Stimulated activated CD8-positive, alpha-beta memory T cell treated with anti-CD3 and anti-CD28 coated beads, Interleukin-7, amount 100 ng/mL, for 4 hours (primary cell): ENCODE data around the gene MLLT10.

Experiments
- DNase-seq, 2 donors: peaks; one replicate each; pipeline ENCODE4 v3.0.0-alpha.2; 2020; ENCODE audit warnings: low read depth in 2 of 2

Gene MLLT10

DNA sequence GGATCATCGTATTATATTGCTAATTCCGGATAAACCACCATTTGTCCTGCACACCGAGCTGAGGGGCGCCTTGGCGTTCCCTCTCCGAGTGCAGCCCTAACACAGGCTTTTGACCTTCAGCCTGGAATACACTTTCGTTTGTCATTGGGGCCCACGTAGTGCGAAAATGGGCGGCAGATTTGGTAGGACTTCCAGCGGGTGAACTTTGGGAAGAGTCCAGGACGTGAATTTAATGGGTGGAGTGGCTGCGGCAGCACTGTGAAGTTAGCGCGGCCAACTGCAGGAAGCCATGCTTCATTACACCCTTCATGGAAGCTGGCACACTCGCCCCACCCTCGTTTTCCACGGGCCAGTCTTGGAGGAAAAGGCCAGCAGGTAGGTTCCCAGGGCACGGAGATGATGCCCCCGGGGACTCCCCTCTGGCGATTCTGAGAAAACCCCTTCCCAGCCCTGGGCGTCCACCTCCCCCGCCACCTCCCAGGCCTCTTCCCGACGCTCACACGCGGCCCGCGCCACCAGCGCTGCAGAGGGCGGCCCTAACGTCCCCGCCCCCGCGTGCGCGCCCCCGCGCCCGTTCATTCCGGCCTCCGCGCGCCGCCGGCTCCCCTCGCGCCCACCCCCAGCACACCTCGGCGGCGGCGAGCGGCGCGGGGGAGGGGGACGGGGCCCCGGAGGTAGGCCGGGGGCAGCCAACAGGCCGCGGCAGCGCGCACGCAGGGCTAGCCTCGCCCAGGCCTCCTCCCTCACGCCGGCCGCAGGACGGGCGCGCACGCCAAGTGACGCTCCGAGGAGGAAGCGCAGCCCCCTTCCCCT lies at the start of gene MLLT10:
TSS of gene MLLT10 (plus strand) at position 766 of the 813 bp plus-strand sequence. CDS start 413 bp downstream, outside the sequence.
- DNase-seq: peak; percentile 79 to 92

DNA sequence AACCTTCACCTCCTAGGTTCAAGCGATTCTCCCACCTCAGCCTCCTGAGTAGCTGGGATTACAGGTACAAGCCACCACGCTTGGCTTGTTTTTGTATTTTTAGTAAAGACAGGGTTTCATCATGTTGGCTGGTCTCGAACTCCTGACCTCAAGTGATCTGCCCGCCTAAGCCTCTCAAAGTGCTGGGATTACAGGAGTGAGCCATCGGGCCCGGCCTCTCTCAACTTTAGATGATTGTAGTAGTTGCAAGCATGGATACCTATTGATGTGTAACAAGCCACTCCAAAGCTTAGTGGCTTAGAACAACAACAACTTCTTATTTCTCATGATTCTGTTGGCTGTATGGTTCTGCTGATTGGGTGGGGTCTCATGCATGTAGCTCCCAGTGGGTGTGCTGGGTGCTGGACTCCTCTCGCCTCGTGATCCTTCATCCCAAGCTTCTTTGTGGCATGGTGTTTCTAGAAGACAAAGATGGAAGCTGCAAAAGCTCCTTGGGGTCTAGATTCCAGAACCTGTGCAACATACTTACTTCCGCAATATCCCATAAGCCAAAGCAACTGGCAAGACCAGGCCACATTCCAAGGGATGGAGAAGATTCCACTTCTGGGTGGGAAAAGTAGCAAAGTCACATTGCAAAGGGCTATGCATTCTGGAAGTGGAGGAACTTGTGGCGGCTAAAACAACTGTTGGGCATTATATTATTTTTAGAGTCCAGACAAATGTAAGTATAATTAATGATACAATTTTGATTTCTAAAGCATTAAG lies 46.4 kb upstream of the MLLT10 start:
- no peak for DNase-seq

DNA sequence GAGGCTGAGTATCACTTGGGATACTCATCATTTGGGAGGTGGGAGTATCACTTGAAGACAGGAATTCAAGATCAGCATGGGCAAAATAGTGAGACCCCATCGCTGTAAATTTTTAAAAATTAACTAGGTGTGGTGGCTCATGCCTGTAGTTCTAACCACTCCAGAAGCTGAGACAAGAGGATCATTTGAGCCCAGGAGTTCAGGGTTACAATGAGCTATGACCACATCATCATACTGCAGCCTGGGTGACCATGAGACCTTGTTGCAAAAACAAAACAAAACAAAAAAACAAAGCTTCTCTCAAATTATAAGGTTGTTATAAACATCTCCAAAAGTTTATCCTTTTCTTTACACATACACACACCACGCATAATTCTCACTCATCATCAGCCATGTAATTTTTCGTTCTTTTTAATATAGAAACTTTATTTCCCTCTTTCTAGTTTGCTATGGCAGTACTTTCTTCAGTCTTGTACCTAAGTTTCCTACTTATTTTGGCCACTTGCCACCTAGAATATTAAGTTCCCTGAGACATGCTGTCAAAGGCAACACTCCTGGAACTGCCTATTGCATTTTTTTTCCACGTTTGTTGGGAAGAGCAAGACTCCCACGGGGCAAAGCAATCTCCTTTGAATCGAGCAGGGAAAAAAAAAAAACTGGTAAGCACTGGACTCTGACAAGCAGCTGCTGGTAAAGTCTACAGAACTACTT lies 45.6 kb upstream of the MLLT10 start:
- DNase-seq: no peak

DNA sequence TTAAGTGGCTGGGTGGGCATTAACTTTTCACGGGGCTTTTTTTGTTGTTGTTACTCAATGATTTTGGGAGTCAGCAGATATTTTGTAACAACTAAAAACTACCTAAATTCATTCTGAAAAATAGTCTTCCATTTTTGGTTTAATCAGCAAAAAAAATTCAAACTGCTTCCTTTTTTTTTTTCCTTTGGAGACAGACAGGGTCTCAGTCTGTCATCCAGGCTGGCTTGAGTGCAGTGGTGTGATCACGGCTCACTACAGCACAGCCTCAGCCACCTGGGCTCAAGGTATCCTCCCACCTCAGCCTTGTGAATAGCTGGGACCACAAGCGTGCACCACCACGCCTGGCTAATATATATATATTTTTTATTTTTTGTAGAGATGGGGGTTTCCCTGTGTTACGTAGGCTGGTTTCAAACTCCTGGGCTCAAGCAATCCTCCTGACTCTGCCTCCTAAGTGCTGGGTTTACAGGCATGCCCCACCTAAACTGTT lies 45.0 kb upstream of the MLLT10 start:
- no peak for DNase-seq

DNA sequence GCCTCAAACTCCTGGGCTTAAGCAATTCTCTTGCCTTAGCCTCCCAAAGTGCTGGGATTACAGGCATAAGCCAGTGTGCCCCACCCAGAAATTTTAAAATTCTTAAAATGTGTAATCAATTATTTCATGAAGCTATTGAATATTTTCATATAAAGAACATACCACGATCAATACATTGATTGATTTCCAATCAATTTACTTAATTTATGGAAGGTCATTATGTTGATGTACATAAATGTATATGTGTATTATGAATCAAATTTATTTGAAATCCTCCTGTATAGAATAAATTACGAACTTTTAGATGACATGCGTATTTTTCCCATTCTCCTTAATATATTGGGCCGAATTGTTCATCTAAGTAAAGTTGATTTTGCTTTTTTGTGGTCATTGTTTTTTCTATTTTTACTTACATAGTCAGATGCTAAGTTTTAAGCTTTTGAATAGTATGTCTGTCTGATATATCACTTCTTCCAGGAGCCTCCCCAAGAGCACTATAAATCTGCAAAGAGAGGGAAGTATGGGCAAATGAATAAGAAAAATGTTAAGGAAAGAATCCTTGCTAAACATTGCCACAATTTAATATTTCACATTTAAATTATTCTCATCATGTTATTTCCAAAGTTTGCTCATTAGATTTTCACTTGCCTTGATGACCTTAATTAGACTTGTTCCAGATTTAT lies 43.9 kb upstream of the MLLT10 start:
- no peak for DNase-seq

DNA sequence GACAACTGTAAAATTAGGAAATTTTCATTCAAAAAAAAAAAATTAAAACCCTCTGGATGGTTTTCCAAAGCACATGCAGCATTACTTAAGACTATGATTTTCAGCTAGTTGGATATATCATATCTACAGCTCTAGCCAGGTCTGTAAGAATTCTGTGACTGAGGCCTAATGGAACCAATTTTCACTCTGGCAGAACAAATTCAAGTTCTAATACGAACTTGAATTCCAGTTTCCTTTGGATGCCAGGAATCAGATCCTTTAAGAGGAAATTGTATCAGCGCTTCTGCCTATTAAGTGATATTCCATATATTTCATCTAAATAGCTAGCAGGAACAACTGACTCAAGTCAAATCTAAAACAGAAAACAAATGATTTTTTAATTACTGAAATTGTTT lies 43.3 kb upstream of the MLLT10 start:
- DNase-seq: no peak

DNA sequence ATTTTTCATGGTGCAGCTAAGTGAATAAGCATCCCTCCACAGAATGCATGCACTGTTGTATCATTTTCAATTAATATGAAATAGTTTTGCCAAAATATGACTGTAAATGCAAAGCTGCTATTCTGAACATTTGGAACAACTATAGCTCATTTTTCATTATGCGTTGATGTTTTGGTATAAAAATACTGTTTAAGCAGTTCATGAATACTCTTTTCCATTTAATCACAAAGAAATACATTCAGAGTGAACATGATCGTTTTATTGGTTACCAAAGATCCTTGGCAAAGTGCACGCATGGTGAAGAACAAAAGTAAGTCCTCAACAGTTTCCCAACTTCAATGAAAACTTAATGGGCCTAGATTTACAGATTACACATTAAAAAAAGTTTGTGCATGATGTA lies 41.6 kb upstream of the MLLT10 start:
- no peak for DNase-seq

DNA sequence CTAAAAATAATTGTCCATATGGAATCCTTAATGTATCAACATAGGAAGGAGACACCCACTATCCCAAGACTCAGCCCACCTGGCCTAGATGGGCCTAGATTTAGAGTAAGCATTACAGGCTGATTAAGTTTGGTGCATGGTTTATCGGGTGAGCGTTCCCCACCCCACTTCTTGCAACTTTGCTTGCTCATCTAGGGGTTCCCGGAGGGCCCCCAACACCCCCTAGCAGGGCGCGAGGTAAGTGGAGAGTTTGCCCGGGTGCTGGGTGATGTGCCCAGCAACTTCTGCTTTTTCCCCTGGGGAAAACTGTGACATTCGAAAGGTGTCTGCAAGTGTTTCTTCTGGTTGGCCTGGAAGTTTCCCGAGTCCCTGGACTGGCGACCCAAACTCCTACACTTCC lies 40.2 kb upstream of the MLLT10 start:
- no peak for DNase-seq

DNA sequence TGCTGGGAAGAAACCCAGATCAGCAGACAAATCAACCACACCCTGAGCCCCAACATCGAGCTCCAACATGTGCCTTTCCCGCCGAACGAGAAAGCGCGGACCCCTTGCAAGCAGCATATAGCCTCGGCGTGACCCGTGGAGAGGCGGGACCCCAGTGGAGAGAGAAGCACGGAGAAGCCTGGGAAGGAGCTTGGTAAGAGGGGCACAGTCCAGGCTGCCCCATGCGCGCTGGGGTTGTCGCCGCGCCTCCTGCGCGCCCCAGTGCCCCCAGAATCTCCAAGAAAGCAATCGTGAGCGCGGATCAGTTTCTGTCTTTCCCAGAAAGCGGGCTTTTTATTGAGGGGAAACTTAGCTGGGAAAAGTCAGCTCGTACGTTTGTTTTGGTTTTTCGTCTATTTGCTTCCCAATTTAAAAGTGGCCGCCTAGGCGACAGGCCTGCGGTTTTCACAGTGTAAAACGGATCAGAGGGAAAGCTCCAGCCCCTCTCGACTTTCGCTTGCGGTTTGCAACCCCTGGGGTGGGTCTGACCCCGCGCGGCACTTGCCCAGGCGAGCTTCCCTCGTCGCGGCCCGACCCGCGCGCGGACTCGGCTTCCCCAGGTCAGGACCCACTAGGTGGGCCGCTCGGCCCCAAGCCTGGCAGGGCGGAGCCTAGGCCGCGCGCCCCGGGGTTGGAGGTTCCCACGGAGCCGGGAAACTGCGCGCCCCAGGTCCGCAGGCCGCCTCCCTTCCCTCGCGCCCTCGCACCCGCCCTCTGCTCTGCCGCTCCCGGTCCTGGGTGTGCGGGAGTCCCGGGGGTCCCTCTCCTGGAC lies 39.6 kb upstream of the MLLT10 start:
- no peak for DNase-seq

DNA sequence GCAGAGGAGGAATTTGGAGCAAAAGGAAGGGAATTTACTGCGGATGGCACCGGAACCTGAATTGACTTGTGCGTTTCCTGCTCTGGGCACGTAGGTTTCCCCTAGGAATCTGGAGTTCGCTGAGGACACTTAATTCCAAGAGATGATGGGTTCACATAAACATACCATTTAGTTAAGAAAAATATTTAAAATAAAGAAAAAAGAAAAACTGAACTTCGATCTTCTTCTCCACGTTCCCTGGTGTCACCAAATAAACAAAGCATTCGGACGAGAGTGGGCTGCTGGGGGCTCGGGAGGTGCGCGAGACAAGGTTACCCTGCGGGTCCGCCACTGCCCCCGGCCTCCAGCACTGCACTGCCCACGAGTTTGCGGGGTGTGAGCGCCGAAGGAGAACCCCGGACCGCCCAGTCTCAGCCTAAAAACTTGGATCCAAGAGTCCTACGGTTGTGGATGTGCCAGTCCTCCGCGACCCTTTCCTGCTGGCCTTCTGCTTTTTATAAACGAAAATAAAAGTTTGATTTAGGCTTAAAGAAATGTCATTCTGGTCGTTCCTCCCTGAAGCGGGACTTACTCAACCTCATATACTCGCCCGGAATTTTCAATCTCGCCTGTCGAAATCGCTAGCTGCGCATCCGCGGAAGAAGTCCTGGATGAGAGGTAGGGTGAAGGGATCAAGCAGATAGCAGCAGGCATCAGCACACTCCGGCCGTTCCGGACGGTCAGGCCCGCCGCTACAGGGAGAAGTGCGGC lies 38.9 kb upstream of the MLLT10 start:
- DNase-seq: no peak

DNA sequence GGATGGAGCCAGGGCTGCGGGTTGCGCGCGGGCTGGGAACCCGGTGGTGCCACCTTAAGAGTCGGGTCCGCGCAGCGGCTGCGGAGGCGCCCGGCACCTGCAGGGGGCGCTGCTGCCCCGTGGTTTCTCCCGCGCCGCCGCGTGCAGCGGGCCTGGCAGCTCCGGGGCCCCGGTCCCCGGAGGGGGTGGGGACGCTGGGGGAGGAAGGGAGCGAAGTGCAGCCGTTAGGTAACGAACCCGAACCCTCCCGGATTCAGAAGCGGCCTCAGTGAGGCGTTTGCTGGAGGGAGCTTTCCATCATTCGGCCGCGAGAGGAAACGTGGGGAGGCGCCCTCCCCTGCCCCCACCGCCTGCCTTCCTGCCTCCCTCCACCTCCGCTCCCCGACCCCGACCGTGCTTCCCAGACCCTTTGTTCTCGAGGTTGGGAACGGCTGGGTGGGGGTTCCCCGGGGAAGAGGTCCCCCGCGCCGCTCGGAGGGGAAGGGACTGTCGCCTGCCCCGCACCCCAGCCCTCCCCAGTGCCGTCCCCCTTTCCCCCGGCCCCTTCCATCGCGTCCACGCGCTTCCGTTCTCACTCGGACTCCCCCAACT lies 38.2 kb upstream of the MLLT10 start:
- peak; percentile 65 to 78 for DNase-seq

DNA sequence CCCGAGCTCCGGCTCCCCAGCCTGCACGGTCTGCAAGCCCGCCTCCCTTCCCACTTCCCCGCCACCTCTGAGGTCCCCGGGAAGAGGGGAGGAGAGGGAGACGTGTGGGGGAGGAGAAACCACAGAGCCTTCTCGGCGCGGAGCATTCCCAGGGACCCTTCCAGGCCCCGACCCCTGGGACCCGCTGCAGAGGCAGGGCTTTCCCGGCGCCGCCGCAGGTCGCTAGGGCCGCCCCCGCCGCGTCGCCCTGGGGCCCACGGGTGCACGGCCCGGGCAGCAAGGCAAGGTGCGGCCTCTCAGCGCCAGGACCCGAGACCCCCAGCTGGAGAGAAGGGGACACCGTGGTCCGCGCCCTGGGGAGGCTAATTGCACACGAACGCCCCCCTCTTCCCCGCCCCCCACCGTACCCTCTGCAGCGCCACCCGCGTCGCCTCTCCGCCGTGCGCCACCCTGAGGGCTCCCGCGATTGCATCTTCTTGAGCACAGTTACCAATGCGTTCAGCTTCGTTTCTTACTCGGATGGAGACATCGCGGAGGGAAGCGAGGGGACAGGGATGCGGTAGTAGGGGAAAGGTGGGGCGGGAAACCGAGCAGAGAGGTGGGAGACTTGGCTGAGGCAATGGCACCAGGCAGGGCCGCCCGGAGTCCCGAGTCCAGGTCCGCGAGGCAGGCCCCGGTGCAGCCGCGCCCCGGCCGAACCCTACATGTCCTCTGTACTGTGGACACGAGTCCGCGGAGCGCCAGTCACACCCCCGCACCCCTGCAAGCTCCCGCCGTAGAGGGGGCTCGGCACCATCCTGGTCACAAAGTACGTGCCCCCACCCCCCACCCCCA lies 37.5 kb upstream of the MLLT10 start:
- DNase-seq: peak in 1 of 2 donors; percentile 43

DNA sequence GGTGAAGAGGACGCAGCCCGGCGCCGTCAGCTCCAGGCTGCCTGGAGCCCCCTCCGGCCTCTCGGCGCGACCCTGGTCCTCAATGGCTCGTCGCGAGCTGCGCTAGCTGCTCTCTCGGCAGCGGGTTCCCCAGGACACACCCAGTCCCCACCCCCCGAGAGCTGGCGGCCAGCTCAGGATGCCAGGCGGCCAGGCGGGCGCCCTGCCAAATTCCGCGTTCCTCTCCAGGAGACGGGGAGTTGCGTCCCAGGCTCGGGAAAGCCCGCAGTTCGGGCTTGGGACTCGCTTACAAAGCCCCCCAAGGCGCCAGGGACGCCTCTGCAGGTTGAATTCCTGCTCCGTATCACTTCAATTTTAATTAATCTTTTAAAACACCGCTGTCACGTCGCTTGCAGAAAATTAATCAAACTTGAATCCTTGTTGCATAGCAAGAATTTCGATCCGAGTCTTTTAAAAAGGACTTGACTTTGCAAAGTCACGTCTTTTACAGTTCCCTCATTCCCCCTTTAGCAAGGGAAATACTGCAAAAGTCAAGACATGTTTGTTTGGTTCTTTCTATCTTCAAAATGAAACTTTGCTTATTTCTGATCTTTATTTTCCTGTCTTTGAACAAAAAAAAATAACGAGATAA lies 36.7 kb upstream of the MLLT10 start:
- no peak for DNase-seq

DNA sequence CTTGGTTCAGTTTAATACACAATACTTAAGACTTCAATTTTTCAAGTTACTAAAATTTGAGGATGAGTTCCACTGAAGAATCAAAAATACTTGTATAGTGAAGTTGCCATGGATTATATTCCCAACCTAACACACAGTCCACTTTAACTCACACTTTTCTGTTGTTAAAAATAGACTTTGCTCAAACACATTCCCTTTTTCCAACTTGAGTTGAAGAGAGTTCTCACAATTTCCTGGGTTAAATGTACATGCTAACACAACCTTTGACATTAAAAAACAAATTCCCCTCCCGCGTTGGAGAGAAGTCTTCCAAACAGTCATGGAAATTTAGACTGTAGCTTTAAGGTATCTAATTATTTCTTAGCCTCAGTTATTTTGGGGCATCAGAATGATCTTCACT lies 35.7 kb upstream of the MLLT10 start:
- DNase-seq: no peak

DNA sequence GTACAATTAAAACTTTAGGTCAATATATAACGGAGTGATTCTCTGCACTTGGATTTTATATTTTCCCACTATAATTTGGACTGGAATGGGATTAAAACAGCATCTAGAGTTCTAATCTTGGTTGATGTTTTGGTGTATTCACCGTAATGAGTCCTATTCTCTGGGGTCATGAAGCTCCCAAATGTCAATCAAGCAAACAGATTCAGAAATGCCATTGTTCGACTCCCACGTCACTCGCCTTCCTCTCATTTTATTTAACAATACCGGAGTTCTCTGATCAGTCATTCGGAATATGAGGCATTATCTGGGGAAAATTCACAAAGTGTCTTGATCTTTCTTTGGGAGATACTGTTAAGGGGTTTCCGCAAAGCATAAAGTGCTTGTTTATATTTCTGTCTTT lies 35.0 kb upstream of the MLLT10 start:
- DNase-seq: no peak

DNA sequence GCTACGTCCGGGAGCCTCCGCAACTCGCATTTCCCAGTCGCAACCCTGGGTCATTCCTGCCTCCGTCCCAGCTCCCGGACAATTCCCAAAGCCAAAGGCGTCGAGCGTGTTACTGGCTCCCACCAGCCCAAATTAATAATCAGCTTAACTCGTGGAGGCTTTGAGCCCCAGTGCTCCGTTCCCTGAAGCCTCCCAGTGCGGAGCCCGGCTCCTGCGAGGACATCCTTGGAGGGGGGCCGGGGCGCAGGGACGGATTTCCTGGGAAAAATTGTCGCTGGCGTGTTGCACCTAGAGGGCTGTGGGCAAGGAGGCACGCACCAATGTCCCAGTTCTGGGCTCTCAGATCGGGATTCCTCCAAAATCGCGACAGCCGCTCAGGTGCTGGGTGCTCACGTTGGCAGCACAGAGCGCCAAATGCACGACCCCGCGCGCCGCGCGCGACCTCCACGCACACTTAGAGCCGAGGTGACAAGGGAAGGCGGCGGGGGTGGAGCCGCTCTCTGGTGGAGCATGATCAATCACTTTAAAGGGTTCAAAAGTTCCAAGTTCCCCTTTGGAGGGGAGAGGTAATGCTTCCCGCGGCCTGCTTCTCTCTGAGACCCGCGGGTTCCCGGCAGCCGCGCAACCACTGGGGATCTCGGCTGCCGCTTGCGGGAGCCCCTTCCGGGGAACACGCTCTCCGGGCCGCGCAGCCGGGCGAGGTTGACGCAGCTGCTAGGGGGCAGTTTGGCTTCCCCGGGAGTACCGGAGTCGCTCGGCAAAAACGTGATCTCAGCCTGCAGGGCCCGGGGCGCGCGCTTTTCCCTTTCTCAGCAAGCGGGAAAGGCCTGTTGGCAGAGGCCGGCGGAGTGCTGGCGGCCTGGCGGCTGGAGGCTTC lies 34.1 kb upstream of the MLLT10 start:
- DNase-seq: no peak

DNA sequence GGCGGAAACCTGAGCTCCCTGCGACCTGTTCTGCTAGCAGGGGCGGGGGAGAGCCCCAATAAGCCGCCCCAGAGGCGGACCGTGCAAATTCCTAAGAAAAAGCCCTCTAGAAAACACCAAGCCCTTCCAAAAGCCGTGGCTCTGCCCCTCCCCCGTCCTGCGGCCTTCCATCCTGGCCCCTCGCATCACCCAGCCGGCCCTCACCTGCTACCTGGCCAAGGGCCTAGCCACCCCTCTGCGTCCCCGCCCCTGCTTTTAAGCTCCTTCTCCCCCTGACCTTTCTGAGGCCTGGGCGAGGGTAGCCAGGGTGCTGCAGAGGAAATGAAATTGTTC lies 33.5 kb upstream of the MLLT10 start:
- DNase-seq: no peak

DNA sequence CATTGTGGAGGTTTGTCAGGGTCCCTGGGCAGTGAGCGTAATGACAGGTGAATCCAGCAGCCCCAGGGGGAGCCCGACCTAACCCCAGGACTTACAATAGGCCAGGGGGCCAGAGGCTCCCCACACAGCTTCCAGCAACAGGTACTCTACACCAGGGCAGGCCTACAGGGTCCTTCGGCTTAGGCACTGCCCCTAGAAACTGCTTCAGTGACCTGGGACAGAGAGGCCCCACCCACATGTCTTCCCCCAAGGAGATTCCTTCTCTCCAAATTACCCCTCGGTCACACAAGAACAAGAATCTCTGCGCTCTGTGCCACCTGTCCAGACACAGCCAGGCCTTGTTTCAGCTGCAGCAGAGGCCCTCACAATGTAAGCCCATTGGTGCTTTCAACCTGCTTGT lies 32.9 kb upstream of the MLLT10 start:
- no peak for DNase-seq
